Stomach smooth muscle (tissue), 2 donors: ENCODE results near the gene APH1B.
"Not testable (repeated sequence)": the region's sequence is repeated elsewhere in the genome, so short reads cannot be mapped to it uniquely, and the experiment has no call there.

Source experiments
- H3K27ac ChIP-seq: one replicate; pipeline ENCODE4 v1.7.0; 2013; ENCODE audit warnings: mild to moderate bottlenecking, low read length, inconsistent platforms
- H3K27me3 ChIP-seq, 2 donors: one replicate each; pipeline ENCODE4 v1.7.0; 2013; ENCODE audit warnings: low read length in 2 of 2; ENCODE audit not compliant: insufficient read depth in 2 of 2, control insufficient read depth in 1 of 2
- H3K36me3 ChIP-seq, 2 donors: one replicate each; pipeline ENCODE4 v1.7.0; 2013; ENCODE audit warnings: low read length in 2 of 2; ENCODE audit not compliant: control insufficient read depth in 2 of 2, insufficient read depth in 2 of 2
- H3K4me1 ChIP-seq: one replicate; pipeline ENCODE4 v1.7.0; 2013; ENCODE audit warnings: low read length; ENCODE audit not compliant: control insufficient read depth, insufficient read depth
- H3K4me3 ChIP-seq, 2 donors: one replicate each; pipeline ENCODE4 v1.7.0; 2013; ENCODE audit warnings: low read length in 2 of 2
- H3K9ac ChIP-seq, 2 donors: one replicate each; pipeline ENCODE4 v1.7.0; 2013; ENCODE audit warnings: low read length in 2 of 2, mild to moderate bottlenecking in 1 of 2
- H3K9me3 ChIP-seq, 2 donors: one replicate each; pipeline ENCODE4 v1.7.0; 2013; ENCODE audit warnings: low read length in 2 of 2; ENCODE audit not compliant: control insufficient read depth in 2 of 2
- donor health status: healthy.
- donor health status: Pancreatic carcinoma.

APH1B gene

DNA sequence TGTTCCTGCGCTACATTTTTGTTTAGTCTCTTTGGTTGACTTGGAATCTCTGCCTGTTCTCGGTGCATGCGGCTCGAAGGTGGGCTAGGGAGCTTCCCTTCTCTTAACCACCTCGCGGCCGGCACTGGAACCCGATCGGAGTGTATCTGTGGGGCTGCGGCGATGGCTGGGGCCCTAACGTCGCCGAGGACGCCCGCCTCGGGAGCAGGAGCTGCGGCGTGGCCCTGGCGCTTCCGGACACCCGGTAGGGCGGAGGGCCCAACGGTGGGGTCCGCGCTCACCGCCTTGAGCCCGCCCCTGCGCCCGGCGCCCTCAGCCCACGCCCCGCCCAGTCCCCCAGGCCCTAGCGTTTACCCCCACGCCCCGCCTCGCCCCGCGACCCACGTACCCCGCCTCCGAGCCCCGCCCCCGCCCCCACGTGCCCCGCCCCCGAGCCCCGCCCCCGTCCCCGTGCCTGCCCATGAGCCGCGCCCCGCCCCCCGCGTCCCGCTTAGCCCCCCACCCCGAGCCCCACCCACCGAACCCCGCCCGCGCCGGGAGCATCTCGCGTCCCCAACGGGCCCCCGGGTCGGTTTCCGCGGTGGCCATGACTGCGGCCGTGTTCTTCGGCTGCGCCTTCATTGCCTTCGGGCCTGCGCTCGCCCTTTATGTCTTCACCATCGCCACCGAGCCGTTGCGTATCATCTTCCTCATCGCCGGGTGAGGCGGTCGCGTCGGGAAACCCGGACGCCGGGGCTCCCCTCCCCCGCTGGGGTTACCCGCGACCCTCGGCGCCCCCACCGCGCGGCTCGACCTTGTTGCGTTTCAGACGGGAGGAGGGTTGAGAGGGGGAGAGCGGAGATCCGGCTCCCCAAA is at the start of gene APH1B:
TSS of gene APH1B (plus strand) at position 568 of the 855 bp plus-strand sequence. CDS start at position 587, 19 bp downstream.
- Histone ChIP-seq H3K27me3 (no peaks in the 10 kb centered on the region), H3K9me3 (no peaks in the 10 kb centered on the region), H3K4me3 (peak within 1 kb of the TSS; percentile 84 to 91), H3K36me3 (peaks cover 0 to 2% of the 10 kb centered on the region in 2 donors), H3K9ac (peak within 1 kb of the TSS; percentile 84 to 87), H3K4me1 (peaks cover 6% of the 10 kb centered on the region), H3K27ac (peak within 1 kb of the TSS; percentile 79)

DNA sequence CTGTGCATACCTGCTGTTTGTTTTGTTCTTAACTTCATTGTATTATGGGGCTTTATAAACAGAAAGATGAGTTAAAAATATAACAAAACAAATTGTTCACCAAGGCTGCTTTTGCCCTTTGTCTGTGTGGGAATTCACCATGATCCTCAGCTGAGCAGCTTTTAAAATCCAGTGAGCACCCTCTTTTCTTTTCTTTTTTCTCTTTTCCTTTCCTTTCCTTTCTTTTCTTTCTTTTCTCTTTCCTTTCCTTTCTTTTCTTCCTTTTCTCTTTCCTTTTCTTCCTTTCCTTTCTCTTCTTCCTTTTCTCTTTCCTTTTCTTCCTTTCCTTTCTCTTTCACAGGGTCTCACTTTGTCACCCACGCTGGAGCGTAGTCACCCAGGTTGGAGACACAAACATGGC is 49.7 kb upstream of the APH1B start:
- H3K27ac ChIP-seq, result no peak overlapping the region
- no peak overlapping the region for H3K4me3 ChIP-seq
- no peaks in the 10 kb centered on the region for H3K36me3 ChIP-seq
- H3K9ac ChIP-seq, result no peak overlapping the region
- no peaks in the 10 kb centered on the region for H3K9me3 ChIP-seq
- no peaks in the 10 kb centered on the region for H3K4me1 ChIP-seq
- H3K27me3 ChIP-seq, result no peaks in the 10 kb centered on the region

DNA sequence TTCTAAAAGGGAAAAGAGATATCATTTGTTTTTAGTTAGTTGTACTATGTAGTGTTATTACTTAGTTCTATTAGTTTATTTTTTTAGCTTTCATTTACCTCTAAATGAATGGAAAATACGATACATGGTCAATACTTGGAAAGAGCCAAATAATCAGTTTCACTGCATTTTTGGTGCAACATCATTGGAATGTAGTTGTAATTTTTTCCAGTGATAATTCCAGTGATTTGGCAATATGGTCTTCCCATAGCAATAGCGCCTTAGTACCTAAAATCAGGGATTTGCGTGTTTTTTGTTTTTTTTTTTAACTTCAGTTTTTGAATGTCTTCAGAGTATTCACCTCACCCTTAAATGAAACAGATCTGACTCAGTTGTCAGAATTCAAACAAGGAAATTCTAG is 46.2 kb upstream of the APH1B start:
- Histone ChIP-seq H3K4me3 (no peak overlapping the region), H3K36me3 (no peaks in the 10 kb centered on the region), H3K9ac (no peak overlapping the region), H3K27me3 (no peaks in the 10 kb centered on the region), H3K27ac (no peak overlapping the region), H3K9me3 (no peaks in the 10 kb centered on the region), H3K4me1 (peaks cover 8% of the 10 kb centered on the region)

DNA sequence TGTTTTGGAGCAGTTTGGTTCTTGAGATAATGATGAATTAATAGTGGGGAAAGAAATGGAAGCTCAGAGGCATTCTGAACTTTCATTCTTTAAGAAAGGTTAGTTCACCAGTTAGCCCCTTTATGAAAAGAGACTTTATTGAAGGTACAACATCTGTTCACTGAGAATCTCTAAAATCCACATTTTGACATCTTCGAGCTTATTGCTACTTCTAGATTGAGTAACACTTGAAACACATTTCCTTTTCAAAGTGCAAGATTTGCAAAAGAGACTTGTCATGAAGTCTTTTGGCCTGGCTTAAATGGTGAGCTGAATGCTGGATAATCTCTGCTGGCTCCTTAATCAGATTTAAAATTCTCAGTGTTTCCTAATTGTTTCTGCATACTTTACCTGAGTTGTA is 45.7 kb upstream of the APH1B start:
- no peak overlapping the region for H3K27ac ChIP-seq
- no peaks in the 10 kb centered on the region for H3K27me3 ChIP-seq
- H3K4me1 ChIP-seq, result peaks cover 8% of the 10 kb centered on the region
- no peak overlapping the region for H3K9ac ChIP-seq
- H3K9me3 ChIP-seq, result no peaks in the 10 kb centered on the region
- H3K4me3 ChIP-seq, result no peak overlapping the region
- H3K36me3 ChIP-seq, result no peaks in the 10 kb centered on the region

DNA sequence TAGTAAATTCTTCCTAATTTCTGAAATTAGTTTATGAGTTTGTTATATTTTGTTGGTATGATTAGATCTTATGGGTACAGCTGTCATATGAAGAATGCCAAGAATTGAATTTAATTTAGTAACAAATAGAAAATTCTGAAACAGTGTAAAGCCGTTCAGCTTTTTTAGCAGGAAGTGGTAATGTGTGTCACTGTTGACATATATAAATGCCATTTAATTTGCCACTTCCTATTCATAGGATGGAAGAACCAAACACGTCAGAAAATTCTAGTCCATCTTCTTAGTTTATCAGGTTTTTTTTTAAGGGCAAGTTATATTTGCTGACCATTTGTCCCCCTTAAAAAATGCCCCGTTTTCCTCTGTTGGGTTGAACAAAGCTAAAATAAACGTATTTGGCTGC is 45.0 kb upstream of the APH1B start:
- no peak overlapping the region for H3K4me3 ChIP-seq
- peaks cover 8% of the 10 kb centered on the region for H3K4me1 ChIP-seq
- H3K27ac ChIP-seq, result no peak overlapping the region
- H3K9ac ChIP-seq, result no peak overlapping the region
- no peaks in the 10 kb centered on the region for H3K36me3 ChIP-seq
- no peaks in the 10 kb centered on the region for H3K9me3 ChIP-seq
- H3K27me3 ChIP-seq, result no peaks in the 10 kb centered on the region

DNA sequence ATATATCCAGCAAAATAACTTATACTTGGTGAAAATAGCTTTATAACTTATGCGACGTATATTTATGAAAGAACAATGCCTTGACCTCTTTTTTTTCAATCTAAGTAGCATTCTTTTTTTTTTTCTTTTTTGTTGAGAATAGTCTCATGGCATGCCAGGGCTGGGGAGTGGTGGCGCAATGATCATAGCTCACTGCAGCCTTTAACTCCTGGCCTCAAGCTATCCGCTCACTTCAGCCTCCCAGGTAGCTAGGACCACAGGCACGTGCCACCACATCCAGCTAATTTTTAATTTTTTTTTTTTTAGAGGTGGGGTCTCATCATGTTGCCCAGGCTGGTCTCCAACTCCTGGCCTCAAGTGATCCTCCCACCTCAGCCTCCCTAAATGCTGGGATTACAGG is 44.5 kb upstream of the APH1B start:
- no peaks in the 10 kb centered on the region for H3K9me3 ChIP-seq
- no peak overlapping the region for H3K27ac ChIP-seq
- H3K27me3 ChIP-seq, result no peaks in the 10 kb centered on the region
- no peak overlapping the region for H3K9ac ChIP-seq
- no peak overlapping the region for H3K4me3 ChIP-seq
- H3K36me3 ChIP-seq, result no peaks in the 10 kb centered on the region
- H3K4me1 ChIP-seq, result peaks cover 8% of the 10 kb centered on the region

DNA sequence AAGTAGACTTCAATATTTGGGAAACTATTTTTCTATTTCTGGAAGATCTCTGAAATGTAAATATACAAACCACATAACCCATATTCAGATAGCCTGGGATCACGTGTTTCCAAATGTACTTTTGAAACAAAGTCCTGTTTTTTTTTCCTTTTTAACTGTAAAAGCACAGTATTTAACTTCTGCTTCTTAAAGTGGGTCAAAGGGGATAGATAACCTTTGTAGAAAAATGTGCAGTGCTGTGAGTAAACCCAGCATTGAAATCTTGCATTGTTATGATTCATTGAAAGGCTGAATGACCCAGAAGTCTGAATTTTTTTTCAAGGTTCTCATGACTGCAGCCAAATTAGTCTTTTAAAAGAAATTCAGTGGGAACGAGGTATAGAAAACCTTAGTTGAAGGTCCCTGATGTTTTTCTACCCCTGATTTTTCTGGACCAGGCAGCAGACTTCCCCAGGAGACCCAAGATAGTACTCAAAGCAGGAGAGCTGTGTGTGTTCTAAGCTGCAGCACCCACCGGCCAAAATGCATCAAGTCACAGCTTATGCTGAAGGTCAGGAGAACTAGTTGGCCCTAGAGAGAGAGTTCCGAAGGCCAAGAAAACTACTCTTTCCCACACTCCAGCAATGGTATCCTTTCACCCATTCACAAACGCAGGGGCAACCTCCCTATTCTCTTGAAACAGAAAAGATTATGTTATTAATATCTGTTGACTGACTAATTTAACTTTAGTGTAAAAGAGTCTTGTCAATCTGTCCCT is 43.6 kb upstream of the APH1B start:
- H3K9ac ChIP-seq, result no peak overlapping the region
- no peaks in the 10 kb centered on the region for H3K27me3 ChIP-seq
- no peaks in the 10 kb centered on the region for H3K36me3 ChIP-seq
- H3K27ac ChIP-seq, result no peak overlapping the region
- peaks cover 8% of the 10 kb centered on the region for H3K4me1 ChIP-seq
- no peak overlapping the region for H3K4me3 ChIP-seq
- no peaks in the 10 kb centered on the region for H3K9me3 ChIP-seq

DNA sequence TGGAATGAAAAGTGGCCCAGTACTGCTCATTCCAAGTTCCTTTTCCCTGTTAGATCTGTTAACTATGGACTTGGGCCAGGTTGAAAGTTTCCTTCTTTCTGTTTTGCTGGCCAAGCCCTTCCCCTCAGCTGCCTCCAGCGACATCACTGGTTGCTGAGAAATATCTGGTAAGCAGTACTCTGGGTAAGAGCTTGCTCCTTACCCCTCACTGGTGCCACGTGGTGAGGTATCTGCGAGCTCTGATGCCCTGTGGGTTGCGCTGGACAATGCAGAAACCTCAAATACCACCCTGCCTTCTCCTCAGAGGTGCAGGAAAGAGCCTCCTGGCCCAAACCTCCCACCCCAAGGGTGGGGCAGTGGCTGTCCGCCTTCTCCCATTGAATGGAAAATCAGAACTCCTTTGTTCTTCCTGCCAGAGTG is 42.9 kb upstream of the APH1B start:
- Histone ChIP-seq H3K27ac (no peak overlapping the region), H3K4me3 (peak overlapping the region; percentile 25 to 35), H3K9me3 (no peaks in the 10 kb centered on the region), H3K27me3 (no peaks in the 10 kb centered on the region), H3K36me3 (no peaks in the 10 kb centered on the region), H3K9ac (no peak overlapping the region), H3K4me1 (peaks cover 8% of the 10 kb centered on the region)

DNA sequence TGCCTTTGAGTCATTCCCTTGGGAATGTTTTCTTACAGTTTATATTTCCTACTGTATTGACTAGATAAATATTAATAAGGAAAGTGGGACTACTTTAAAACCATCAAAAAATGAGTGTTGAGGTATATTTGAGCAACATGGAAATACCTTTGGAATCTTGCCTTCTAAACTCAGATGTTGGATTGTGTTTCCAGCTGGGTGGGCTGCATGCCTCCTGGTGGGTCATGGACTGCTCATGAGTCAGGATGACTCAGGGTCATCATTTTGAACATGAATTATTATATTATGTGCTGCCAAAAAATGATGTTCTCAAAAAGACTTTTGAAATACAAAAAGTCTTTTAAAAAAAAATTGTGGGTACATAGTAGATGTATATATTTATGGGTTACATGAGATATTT is 41.1 kb upstream of the APH1B start:
- H3K27ac ChIP-seq, result no peak overlapping the region
- peaks cover 8% of the 10 kb centered on the region for H3K4me1 ChIP-seq

DNA sequence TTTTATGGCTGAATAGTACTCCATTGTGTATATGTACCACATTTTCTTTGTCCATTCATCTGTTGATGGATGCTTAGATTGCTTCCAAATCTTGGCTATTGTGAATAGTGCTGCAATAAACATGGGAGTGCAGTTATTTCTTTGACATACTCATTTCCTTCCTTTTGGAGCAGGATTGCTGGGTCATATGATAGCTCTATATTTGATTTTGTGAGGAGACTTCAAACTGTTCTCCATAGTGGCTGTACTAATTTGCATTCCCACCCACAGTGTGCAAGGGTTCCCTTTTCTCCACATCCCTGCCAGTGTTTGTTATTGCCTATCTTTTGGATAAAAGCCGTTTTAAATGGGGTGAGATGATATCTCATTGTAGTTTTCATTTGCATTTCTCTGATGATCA is 40.3 kb upstream of the APH1B start:
- not testable (repeated sequence) for H3K4me1 ChIP-seq, H3K36me3 ChIP-seq, H3K27ac ChIP-seq, H3K27me3 ChIP-seq, H3K9me3 ChIP-seq, H3K9ac ChIP-seq, H3K4me3 ChIP-seq

More for the DNA sequence above, 41.1 kb upstream of the APH1B start:
- no peak overlapping the region for H3K4me3 ChIP-seq
- H3K36me3 ChIP-seq, result no peaks in the 10 kb centered on the region
- no peaks in the 10 kb centered on the region for H3K9me3 ChIP-seq
- H3K27me3 ChIP-seq, result no peaks in the 10 kb centered on the region
- H3K9ac ChIP-seq, result no peak overlapping the region

DNA sequence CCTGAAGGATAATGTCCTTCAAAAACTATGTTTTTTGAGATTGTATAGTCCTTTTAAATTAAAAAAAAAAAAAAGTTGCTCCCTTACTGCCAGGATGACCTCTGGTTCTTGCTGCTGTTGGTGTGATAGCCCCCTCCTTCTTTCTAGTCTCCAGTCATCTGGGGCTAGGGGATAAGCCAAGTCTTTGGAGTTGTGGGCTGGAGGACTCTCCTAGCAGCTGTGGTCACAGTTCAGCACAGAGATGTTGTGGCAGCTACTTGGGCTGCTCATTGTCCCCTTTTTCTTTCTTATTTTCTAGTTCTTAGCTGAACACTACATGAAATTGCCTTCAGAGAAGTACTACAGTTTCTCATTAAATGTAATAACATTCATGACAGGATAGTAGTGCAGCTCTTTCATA is 39.2 kb upstream of the APH1B start:
- H3K27ac ChIP-seq, result no peak overlapping the region

More for the DNA sequence above, 39.2 kb upstream of the APH1B start:
- H3K4me3 ChIP-seq, result no peak overlapping the region
- H3K4me1 ChIP-seq, result peaks cover 8% of the 10 kb centered on the region
- no peaks in the 10 kb centered on the region for H3K36me3 ChIP-seq
- no peaks in the 10 kb centered on the region for H3K9me3 ChIP-seq
- H3K9ac ChIP-seq, result no peak overlapping the region
- no peaks in the 10 kb centered on the region for H3K27me3 ChIP-seq
